Measurements from ENCODE around the gene CCNF. TPM values are rescaled to one million over a fixed set of nuclear protein-coding genes. Genes with fewer than 3 reads are reported as not detected.

The CCNF gene
- total and polyA plus RNA-seq, 9 of the 15 experiments (the other 6 are each of a cell fraction or from before 2014, with no cell fraction given) = 4.1 to 70.1 (median 29.5) TPM

GRCh38 chr16:2471016-2471652 is 41.9 kb downstream of the CCNF start, which contains the start of gene NTN3 (continued):
- TF ChIP-seq SAFB (IDR thresholded peaks at IDR 0.05; ENCODE audit: borderline replicate concordance, low read depth, low read length) (0 out of 2 replicates have a peak, but pooled peaks have one; percentile 25), UBTF (IDR thresholded peaks at IDR 0.05; ENCODE audit: borderline replicate concordance in 1 of 2, low read depth in 2 of 2, low read length in 2 of 2) (0 out of 4 replicates have a peak, but pooled peaks of 1 of the 2 experiments have one; percentile 61), RBM17 (IDR thresholded peaks at IDR 0.05; ENCODE audit: borderline replicate concordance, low read depth, low read length) (no peak)

- 69% methylated on average over 31 of the region's 61 CpGs for WGBS (ENCODE audit: insufficient coverage, low coverage, missing lambda C conversion rate)
- Histone ChIP-seq H3K36me3 (ENCODE audit: control insufficient read depth, insufficient read depth, low read length) (no peaks in the 10 kb centered on the region), H3K27ac (ENCODE audit: extremely low read depth, low read depth, low read length) (no peak overlapping the region), H3K27me3 (ENCODE audit: control insufficient read depth in 2 of 2, insufficient read depth in 2 of 2, low read length in 2 of 2) (no peaks in the 10 kb centered on the region), H3K9me1 (ENCODE audit: control insufficient read depth, insufficient read depth, low read length) (no peaks in the 10 kb centered on the region), H4K20me1 (replicated peaks; ENCODE audit: control insufficient read depth, insufficient read depth, low read length) (peaks cover 2% of the 10 kb centered on the region; the same call in 1 of the 2 replicates), H3K9me3 (replicated peaks; ENCODE audit: control insufficient read depth, insufficient read depth, low read depth, low read length) (no peaks in the 10 kb centered on the region), H3K79me2 (ENCODE audit: control insufficient read depth, insufficient read depth, low read length) (peaks cover 29% of the 10 kb centered on the region), H3K4me1 (replicated peaks in 1 of 2; ENCODE audit: control insufficient read depth in 2 of 2, insufficient read depth in 2 of 2, low read length in 2 of 2) (peaks cover 18 to 96% of the 10 kb centered on the region in 2 experiments), H3K4me2 (ENCODE audit: insufficient read depth, low read length) (no peak overlapping the region), H3K4me3 (no peak overlapping the region; the same call in 1 of the 2 replicates), H3K9ac (ENCODE audit: insufficient read depth in 1 of 2, low read depth in 2 of 2, low read length in 2 of 2) (peak overlapping the region in 1 of 2 experiments; percentile 98; a peak in 3 of 4 replicates), H2AFZ (ENCODE audit: low read depth, low read length) (no peak overlapping the region)
- CTCF ChIA-PET (ENCODE audit: low intra/inter-chr PET ratio) = no interaction called here
- no peak for FAIRE-seq
- POLR2A ChIA-PET = no interaction called here
- intact Hi-C loops (cut with micrococcal nuclease) (no loop called here), in situ Hi-C loops (cut with MboI) (no loop called here)
- BruUV-seq (replicated peaks) = no TSS peak
- no peak for ATAC-seq
- no peak for DNase-seq (ENCODE audit: extremely low read depth in 1 of 4, low spot score in 3 of 4)
- TF ChIP-seq HNRNPL (IDR thresholded peaks at IDR 0.05; ENCODE audit: low read depth, low read length) = peak; percentile 86; the same call in 1 of the 2 replicates
- TF ChIP-seq ZNF778 (CRISPR knock-in tag; IDR thresholded peaks at IDR 0.05) = no peak
- peak; percentile 33; the same call in 1 of the 2 replicates for TF ChIP-seq POLR2G (IDR thresholded peaks at IDR 0.05; ENCODE audit: low read depth, low read length)
- peak; percentile 33 for TF ChIP-seq FUS (optimal IDR thresholded peaks at IDR 0.05; ENCODE audit: low read depth, low read length)
- TF ChIP-seq E2F6 (IDR thresholded peaks at IDR 0.05; ENCODE audit: borderline replicate concordance in 1 of 2, extremely low read depth in 1 of 2, insufficient read depth in 1 of 2, insufficient read length in 1 of 2, low read depth in 1 of 2, low read length in 1 of 2, poor library complexity in 1 of 2, severe bottlenecking in 1 of 2) = peak in 1 of 2 experiments; percentile 5
- TF ChIP-seq ZBTB33 (CRISPR knock-in tag; IDR thresholded peaks at IDR 0.05) = peak; percentile 87
Observed at GRCh38 chr16:2471653-2472487, 42.6 kb downstream of the CCNF start.

All from K562 (cell line).